Glomerular visceral epithelial cell (primary cell): ENCODE data around the gene FSCN2.

Source experiments
- DNase-seq: peaks from one replicate; pipeline ENCODE4 v3.0.0-alpha.2; 2016; ENCODE audit errors: extremely low spot score

Gene FSCN2

GRCh38 chr17:81489998-81490992 is 37.9 kb upstream of the FSCN2 start:
- no peak for DNase-seq

GRCh38 chr17:81491181-81491581 is 37.0 kb upstream of the FSCN2 start:
- no peak for DNase-seq

- DNase-seq, result no peak
Measured at GRCh38 chr17:81491761-81492160, 36.4 kb upstream of the FSCN2 start.

- no peak for DNase-seq
Measured at GRCh38 chr17:81492202-81492601, 36.0 kb upstream of the FSCN2 start.

GRCh38 chr17:81492706-81493105 is 35.5 kb upstream of the FSCN2 start:
- no peak for DNase-seq

GRCh38 chr17:81493198-81494038 is 34.8 kb upstream of the FSCN2 start:
- DNase-seq, result no peak

GRCh38 chr17:81494626-81495377 is 33.4 kb upstream of the FSCN2 start:
- DNase-seq, result no peak

GRCh38 chr17:81498953-81499600 is 29.1 kb upstream of the FSCN2 start:
- DNase-seq, result no peak

GRCh38 chr17:81499601-81499970 is 28.6 kb upstream of the FSCN2 start:
- DNase-seq, result no peak

- DNase-seq, result no peak
Measured at GRCh38 chr17:81500047-81500446, 28.1 kb upstream of the FSCN2 start.

GRCh38 chr17:81502471-81503017 is 25.6 kb upstream of the FSCN2 start:
- DNase-seq, result no peak

GRCh38 chr17:81503619-81504018 is 24.6 kb upstream of the FSCN2 start:
- DNase-seq, result no peak

GRCh38 chr17:81508639-81509206 is 19.5 kb upstream of the FSCN2 start:
- peak; percentile 68 for DNase-seq

- DNase-seq, result no peak
Measured at GRCh38 chr17:81509207-81509971, 18.8 kb upstream of the FSCN2 start.

- DNase-seq, result no peak
Measured at GRCh38 chr17:81509972-81510784, 18.0 kb upstream of the FSCN2 start.

GRCh38 chr17:81510785-81511553 is 17.2 kb upstream of the FSCN2 start:
- peak; percentile 44 for DNase-seq

- no peak for DNase-seq
Measured at GRCh38 chr17:81511554-81511803, 16.7 kb upstream of the FSCN2 start.

GRCh38 chr17:81511804-81512561 is 16.2 kb upstream of the FSCN2 start:
- peak; percentile 45 for DNase-seq
